ENCODE data around the gene RXRA.

RXRA gene

DNA sequence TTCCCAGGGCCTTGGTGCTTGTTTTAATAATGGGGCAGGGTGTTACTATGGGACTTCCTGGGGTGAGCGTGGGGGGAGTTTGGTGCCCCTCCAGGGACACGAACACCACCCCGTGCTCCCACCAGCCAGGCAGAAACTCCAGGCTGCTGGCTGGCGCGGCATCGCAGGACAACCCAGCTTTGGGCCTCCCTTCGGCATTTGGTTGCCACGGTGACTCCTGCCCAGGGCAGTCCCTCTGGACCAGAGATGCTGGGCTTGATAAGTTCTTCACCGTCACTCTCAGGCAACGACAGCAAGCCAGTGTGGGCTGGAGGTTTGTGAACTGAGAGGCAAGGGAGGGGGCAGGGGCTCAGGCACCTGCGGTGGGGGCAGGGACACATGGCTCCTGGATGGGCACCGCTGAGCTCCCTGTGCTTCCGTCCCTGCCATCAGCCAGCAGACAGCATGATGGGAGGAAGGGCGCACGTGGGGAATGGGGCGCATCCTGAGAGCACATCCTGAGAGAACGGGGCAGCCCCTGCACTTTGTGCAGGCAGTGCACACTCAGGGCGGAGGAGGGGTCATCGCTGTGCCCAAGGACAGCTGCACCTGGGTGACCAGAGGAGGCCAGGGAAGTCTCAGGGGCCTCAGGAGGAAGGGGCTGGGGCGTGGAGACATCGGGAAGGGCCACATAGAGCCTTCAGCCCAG, 116.4 kb downstream of the RXRA start:
- Histone ChIP-seq H3K9ac (ENCODE audit: low read depth in 1 of 2, low read length in 2 of 2) (no peak overlapping the region), H3K4me1 (ENCODE audit: control insufficient read depth in 1 of 2, insufficient read depth in 2 of 2, low read length in 2 of 2) (peaks cover 20 to 33% of the 10 kb centered on the region in 2 donors), H3K27ac (ENCODE audit: low read depth, low read length) (no peak overlapping the region)

DNA sequence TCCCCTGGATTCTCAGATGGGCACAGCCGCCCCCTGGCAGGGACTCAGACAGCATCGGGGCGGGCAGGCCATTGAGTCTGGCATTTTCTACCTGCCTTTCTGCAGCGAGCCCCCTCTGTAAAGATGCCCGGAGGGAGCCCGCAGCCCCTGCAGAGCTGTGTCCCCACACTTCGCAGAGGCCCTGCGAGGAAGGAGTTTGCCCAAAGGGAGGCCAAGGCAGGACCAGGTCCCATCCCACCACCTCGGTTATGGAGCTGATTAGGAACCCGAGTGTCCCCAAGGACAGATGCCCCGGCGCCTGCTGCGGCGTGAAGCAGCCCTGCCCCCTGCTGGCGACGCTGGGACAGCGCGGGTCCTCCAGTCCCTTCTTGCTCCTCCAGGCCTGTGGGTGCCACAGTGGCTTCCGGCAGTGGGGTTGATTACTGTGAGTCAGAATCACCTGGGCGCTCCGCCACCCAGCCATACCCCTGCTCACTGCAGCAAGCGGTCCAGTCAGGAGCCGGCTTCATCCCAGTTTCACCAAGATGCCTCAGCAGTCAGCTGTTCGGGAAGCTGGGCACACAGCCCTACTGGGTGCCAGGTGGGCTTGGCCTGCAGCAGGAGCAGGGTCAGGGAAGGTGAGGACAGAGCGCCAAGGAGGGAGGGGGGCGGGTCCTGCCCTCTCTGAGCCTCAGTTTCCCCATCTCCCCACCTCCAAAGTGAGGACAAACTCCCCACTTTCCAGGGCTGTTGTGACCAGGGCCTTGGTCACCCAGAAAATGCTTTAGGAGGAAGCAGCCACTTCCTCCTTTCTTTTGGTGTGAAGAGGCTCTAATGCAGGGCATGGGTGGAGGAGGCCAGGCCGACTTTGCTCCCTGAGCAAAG, 117.2 kb downstream of the RXRA start:
- H3K4me3 ChIP-seq (ENCODE audit: low read depth in 1 of 2, low read length in 2 of 2), result no peak overlapping the region
- H3K4me1 ChIP-seq (ENCODE audit: control insufficient read depth in 1 of 2, insufficient read depth in 2 of 2, low read length in 2 of 2), result peaks cover 14 to 33% of the 10 kb centered on the region in 2 donors
- peaks cover 0 to 3% of the 10 kb centered on the region in 2 donors for H3K36me3 ChIP-seq (ENCODE audit: control insufficient read depth in 1 of 2, insufficient read depth in 2 of 2, low read length in 2 of 2)
- H3K27ac ChIP-seq (ENCODE audit: low read depth, low read length), result no peak overlapping the region
- H3K9ac ChIP-seq (ENCODE audit: low read depth in 1 of 2, low read length in 2 of 2), result no peak overlapping the region
- peaks cover under 1 to 2% of the 10 kb centered on the region in 2 donors for H3K9me3 ChIP-seq (ENCODE audit: control insufficient read depth in 1 of 2, low read length in 2 of 2)
- peaks cover 7 to 12% of the 10 kb centered on the region in 2 donors for H3K27me3 ChIP-seq (ENCODE audit: control insufficient read depth in 1 of 2, insufficient read depth in 2 of 2, low read length in 2 of 2)

More for the DNA sequence above, 116.4 kb downstream of the RXRA start:
- Histone ChIP-seq H3K36me3 (ENCODE audit: control insufficient read depth in 1 of 2, insufficient read depth in 2 of 2, low read length in 2 of 2) (peaks cover 0 to 3% of the 10 kb centered on the region in 2 donors), H3K9me3 (ENCODE audit: control insufficient read depth in 1 of 2, low read length in 2 of 2) (no peaks in the 10 kb centered on the region), H3K27me3 (ENCODE audit: control insufficient read depth in 1 of 2, insufficient read depth in 2 of 2, low read length in 2 of 2) (peaks cover 7 to 12% of the 10 kb centered on the region in 2 donors), H3K4me3 (ENCODE audit: low read depth in 1 of 2, low read length in 2 of 2) (no peak overlapping the region)

DNA sequence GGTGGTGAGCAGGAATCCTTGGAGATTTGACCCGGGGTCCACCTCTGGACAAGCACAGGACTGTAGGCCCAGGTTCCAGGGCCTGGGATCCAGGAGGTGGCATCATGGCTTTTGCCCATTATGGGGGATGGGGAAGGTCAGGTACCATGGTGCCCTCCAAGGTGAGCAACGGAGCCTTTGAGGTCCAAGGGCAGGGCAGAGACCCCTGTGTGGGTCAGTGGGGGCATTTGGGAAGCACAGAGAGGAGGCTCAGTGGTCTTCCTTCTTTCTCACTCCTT, 117.7 kb downstream of the RXRA start:
- peaks cover 14 to 33% of the 10 kb centered on the region in 2 donors for H3K4me1 ChIP-seq (ENCODE audit: control insufficient read depth in 1 of 2, insufficient read depth in 2 of 2, low read length in 2 of 2)
- no peak overlapping the region for H3K27ac ChIP-seq (ENCODE audit: low read depth, low read length)
- peaks cover 6 to 8% of the 10 kb centered on the region in 2 donors for H3K9me3 ChIP-seq (ENCODE audit: control insufficient read depth in 1 of 2, low read length in 2 of 2)
- H3K9ac ChIP-seq (ENCODE audit: low read depth in 1 of 2, low read length in 2 of 2), result no peak overlapping the region
- no peak overlapping the region for H3K4me3 ChIP-seq (ENCODE audit: low read depth in 1 of 2, low read length in 2 of 2)
- H3K36me3 ChIP-seq (ENCODE audit: control insufficient read depth in 1 of 2, insufficient read depth in 2 of 2, low read length in 2 of 2), result peaks cover 0 to 3% of the 10 kb centered on the region in 2 donors
- H3K27me3 ChIP-seq (ENCODE audit: control insufficient read depth in 1 of 2, insufficient read depth in 2 of 2, low read length in 2 of 2), result peaks cover 7 to 12% of the 10 kb centered on the region in 2 donors

DNA sequence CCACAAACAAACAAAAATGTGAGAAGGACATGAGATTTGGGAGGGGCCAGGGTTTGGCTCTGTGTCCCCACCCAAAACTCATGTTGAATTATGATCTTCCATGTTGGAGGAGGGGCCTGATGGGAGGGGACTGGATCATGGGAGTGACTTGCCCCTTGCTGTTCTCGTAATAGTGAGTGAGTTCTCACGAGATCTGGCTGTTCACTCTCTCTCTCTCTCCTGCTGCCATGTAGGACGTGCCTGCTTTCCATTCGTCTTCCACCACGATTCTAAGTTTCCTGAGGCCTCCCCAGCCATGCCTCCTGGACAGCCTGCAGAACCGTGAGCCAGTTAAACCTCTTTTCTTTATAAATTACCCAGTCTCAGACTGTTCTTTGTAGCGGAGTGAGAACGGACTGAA, 118.7 kb downstream of the RXRA start:
- no peak overlapping the region for H3K4me3 ChIP-seq (ENCODE audit: low read depth in 1 of 2, low read length in 2 of 2)
- H3K27me3 ChIP-seq (ENCODE audit: control insufficient read depth in 1 of 2, insufficient read depth in 2 of 2, low read length in 2 of 2), result peaks cover 7 to 12% of the 10 kb centered on the region in 2 donors
- H3K4me1 ChIP-seq (ENCODE audit: control insufficient read depth in 1 of 2, insufficient read depth in 2 of 2, low read length in 2 of 2), result peaks cover 14 to 33% of the 10 kb centered on the region in 2 donors
- H3K27ac ChIP-seq (ENCODE audit: low read depth, low read length), result no peak overlapping the region
- no peaks in the 10 kb centered on the region for H3K36me3 ChIP-seq (ENCODE audit: control insufficient read depth in 1 of 2, insufficient read depth in 2 of 2, low read length in 2 of 2)
- peaks cover 10 to 13% of the 10 kb centered on the region in 2 donors for H3K9me3 ChIP-seq (ENCODE audit: control insufficient read depth in 1 of 2, low read length in 2 of 2)
- no peak overlapping the region for H3K9ac ChIP-seq (ENCODE audit: low read depth in 1 of 2, low read length in 2 of 2)

DNA sequence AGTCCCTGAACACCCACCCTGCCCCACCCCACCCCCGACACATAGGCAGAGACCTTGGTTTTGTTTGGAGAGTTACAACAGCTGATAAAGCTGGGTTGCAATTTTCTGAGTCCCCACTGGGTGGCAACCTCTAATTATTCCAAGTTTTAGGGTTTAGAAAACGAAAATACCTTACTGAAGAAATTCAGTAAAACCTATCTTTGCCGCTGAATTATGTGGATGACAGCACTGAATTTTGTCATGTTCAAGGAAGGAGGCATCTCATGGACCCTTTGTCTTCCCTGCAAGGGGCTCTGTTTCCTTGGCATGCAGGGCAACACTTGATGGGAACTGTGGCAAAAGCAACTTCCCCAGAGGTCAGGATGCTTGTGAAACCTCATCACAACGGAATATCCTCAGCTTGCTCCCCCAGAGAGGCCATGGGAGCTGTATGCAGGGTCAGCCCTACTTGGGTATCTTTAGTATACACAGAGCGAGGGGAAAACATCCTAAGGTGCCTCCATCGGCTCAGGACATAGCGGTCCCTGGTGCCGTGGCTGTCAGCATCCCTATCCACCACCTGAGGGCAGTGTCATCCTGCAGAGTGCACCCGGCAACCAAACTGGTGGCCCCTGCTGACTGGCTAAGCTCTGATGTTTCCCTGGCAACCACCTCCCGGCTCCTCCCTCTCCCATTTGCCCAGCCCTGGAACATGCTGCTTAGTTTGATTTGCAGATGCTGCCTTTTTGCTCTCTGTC, 123.1 kb downstream of the RXRA start:
- Histone ChIP-seq H3K4me3 (ENCODE audit: low read depth in 1 of 2, low read length in 2 of 2) (no peak overlapping the region), H3K9ac (ENCODE audit: low read depth in 1 of 2, low read length in 2 of 2) (no peak overlapping the region), H3K9me3 (ENCODE audit: control insufficient read depth in 1 of 2, low read length in 2 of 2) (peaks cover 10 to 13% of the 10 kb centered on the region in 2 donors), H3K4me1 (ENCODE audit: control insufficient read depth in 1 of 2, insufficient read depth in 2 of 2, low read length in 2 of 2) (no peaks in the 10 kb centered on the region), H3K36me3 (ENCODE audit: control insufficient read depth in 1 of 2, insufficient read depth in 2 of 2, low read length in 2 of 2) (no peaks in the 10 kb centered on the region), H3K27me3 (ENCODE audit: control insufficient read depth in 1 of 2, insufficient read depth in 2 of 2, low read length in 2 of 2) (no peaks in the 10 kb centered on the region), H3K27ac (ENCODE audit: low read depth, low read length) (no peak overlapping the region)

DNA sequence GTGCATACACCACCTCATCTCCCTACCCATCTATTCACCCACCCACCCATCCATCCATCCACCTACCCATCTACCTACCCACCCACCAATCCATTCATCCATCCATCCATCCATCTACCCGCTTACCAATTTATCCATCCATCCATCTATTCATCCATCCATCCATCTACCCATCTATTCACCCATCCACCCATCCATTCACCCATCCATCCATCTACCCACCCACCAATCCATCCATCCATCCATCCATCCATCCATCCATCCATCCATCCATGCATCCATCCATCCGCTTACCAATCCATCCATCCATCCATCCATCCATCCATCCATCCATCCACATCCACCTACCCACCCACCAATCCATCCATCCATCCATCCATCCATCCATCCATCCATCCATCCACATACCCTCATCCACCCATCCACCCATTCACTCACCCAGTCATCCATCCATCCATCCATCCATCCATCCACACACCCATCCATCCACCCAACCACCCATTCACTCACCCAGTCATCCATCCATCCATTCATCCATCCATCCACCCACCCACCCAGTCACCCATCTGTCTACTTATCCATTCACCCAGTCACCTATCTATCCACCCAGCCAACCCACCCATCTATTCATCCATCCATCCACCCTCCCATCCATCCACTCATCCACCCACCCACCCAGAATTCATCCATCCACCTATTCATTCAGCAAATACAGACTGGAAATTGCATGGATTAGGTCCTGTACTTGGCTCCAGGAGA, 125.6 kb downstream of the RXRA start:
- Histone ChIP-seq H3K36me3 (ENCODE audit: control insufficient read depth in 1 of 2, insufficient read depth in 2 of 2, low read length in 2 of 2) (no peaks in the 10 kb centered on the region), H3K4me1 (ENCODE audit: control insufficient read depth in 1 of 2, insufficient read depth in 2 of 2, low read length in 2 of 2) (peaks cover 11 to 14% of the 10 kb centered on the region in 2 donors), H3K9me3 (ENCODE audit: control insufficient read depth in 1 of 2, low read length in 2 of 2) (peaks cover 10 to 13% of the 10 kb centered on the region in 2 donors), H3K9ac (ENCODE audit: low read depth in 1 of 2, low read length in 2 of 2) (no peak overlapping the region), H3K27ac (ENCODE audit: low read depth, low read length) (no peak overlapping the region), H3K27me3 (ENCODE audit: control insufficient read depth in 1 of 2, insufficient read depth in 2 of 2, low read length in 2 of 2) (no peaks in the 10 kb centered on the region), H3K4me3 (ENCODE audit: low read depth in 1 of 2, low read length in 2 of 2) (no peak overlapping the region)

DNA sequence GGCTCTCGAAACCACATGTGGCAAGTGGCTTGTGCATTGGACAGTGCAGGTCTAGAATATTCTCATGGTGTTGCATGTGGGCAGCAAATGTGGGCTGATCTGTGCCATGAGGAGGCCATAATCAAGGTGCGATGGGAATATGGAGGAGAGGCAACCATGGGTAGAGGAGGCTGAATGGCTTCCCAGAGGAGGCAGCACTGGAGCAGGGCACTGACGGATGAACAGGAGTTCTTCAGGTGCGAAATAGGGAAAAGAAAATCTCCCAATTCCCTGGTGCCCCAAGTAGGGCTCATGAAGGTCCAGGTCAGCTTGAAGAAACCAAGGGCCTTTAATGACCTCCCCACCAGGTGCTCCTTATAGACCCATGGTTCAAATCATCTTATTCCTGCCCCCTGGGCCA, 126.5 kb downstream of the RXRA start:
- peaks cover 10 to 13% of the 10 kb centered on the region in 2 donors for H3K9me3 ChIP-seq (ENCODE audit: control insufficient read depth in 1 of 2, low read length in 2 of 2)
- no peak overlapping the region for H3K4me3 ChIP-seq (ENCODE audit: low read depth in 1 of 2, low read length in 2 of 2)
- H3K4me1 ChIP-seq (ENCODE audit: control insufficient read depth in 1 of 2, insufficient read depth in 2 of 2, low read length in 2 of 2), result peaks cover 12 to 17% of the 10 kb centered on the region in 2 donors
- H3K9ac ChIP-seq (ENCODE audit: low read depth in 1 of 2, low read length in 2 of 2), result no peak overlapping the region
- H3K27ac ChIP-seq (ENCODE audit: low read depth, low read length), result no peak overlapping the region
- H3K27me3 ChIP-seq (ENCODE audit: control insufficient read depth in 1 of 2, insufficient read depth in 2 of 2, low read length in 2 of 2), result no peaks in the 10 kb centered on the region
- no peaks in the 10 kb centered on the region for H3K36me3 ChIP-seq (ENCODE audit: control insufficient read depth in 1 of 2, insufficient read depth in 2 of 2, low read length in 2 of 2)

DNA sequence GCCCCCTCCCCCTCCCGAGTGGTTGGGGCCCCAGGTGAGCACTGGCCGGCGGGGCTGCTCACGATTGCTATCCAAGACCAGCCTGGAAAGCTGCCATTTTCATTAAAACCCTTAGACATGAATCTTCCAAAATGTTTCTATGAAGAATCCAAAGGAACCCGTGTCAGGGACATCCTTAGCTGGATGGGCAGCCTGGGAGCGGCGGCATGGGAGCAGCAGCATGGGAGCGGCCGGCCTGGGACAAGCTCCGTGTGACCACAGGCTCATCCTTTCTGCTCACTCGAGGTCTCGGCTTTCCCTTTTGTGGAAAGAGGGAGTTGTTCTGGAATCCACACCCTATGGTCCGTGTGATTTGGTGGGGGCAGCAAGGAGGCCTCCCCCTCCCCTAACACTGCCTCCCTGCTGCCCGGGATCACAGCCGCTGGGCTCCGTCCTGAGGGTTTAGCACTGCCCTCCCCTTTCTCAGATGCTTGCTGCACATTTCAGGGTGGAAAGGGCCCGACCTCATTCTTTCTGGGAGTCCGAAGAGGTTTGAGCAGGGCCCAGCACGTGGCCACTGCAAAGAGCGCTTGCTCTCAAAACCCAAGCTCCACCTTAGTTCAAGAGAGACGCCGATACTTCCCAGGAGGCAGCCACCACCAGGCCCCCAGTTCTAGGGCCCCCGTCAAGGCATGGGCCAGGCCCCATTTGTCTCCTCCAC, 127.7 kb downstream of the RXRA start:
- no peak overlapping the region for H3K27ac ChIP-seq (ENCODE audit: low read depth, low read length)
- H3K36me3 ChIP-seq (ENCODE audit: control insufficient read depth in 1 of 2, insufficient read depth in 2 of 2, low read length in 2 of 2), result no peaks in the 10 kb centered on the region
- H3K9ac ChIP-seq (ENCODE audit: low read depth in 1 of 2, low read length in 2 of 2), result no peak overlapping the region
- peaks cover 5% of the 10 kb centered on the region in 2 donors for H3K9me3 ChIP-seq (ENCODE audit: control insufficient read depth in 1 of 2, low read length in 2 of 2)
- no peaks in the 10 kb centered on the region for H3K27me3 ChIP-seq (ENCODE audit: control insufficient read depth in 1 of 2, insufficient read depth in 2 of 2, low read length in 2 of 2)
- peaks cover 12 to 17% of the 10 kb centered on the region in 2 donors for H3K4me1 ChIP-seq (ENCODE audit: control insufficient read depth in 1 of 2, insufficient read depth in 2 of 2, low read length in 2 of 2)
- no peak overlapping the region for H3K4me3 ChIP-seq (ENCODE audit: low read depth in 1 of 2, low read length in 2 of 2)

DNA sequence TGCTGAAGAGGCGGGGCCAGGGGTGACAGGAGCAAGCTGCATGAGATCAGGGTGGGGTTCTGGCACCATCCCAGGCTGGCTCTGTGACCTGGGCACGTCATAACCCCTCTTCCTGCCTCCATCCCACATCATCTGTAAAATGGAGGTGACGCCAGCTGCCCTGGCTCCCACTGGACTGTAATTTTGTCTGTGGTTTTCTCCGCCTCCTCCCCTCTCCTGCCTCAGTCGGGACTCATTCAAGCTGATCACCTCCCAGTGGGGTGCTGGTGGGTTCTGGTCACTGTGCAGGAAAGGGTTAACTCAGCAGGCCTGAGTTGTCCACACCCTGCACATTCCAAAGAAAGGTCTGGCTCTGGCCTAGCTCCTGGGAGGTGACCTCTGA, 128.2 kb downstream of the RXRA start:
- Histone ChIP-seq H3K27me3 (ENCODE audit: control insufficient read depth in 1 of 2, insufficient read depth in 2 of 2, low read length in 2 of 2) (no peaks in the 10 kb centered on the region), H3K4me3 (ENCODE audit: low read depth in 1 of 2, low read length in 2 of 2) (no peak overlapping the region), H3K9ac (ENCODE audit: low read depth in 1 of 2, low read length in 2 of 2) (no peak overlapping the region), H3K27ac (ENCODE audit: low read depth, low read length) (no peak overlapping the region), H3K4me1 (ENCODE audit: control insufficient read depth in 1 of 2, insufficient read depth in 2 of 2, low read length in 2 of 2) (peaks cover 12 to 17% of the 10 kb centered on the region in 2 donors), H3K36me3 (ENCODE audit: control insufficient read depth in 1 of 2, insufficient read depth in 2 of 2, low read length in 2 of 2) (no peaks in the 10 kb centered on the region), H3K9me3 (ENCODE audit: control insufficient read depth in 1 of 2, low read length in 2 of 2) (no peaks in the 10 kb centered on the region)

Data from duodenal mucosa (tissue), 2 donors.